ENCODE measurements around the gene RTN4R. TPM values are rescaled to one million over a fixed set of nuclear protein-coding genes. Genes with fewer than 3 reads are reported as not detected.
"Not testable (repeated sequence)": the region's sequence is repeated elsewhere in the genome, so short reads cannot be mapped to it uniquely, and the experiment has no call there.

The RTN4R gene
- total RNA-seq, 1 experiment from 2014 or later = 19.0 TPM

- Histone ChIP-seq H3K9ac (ENCODE audit: low read length) (no peak overlapping the region), H3K79me2 (ENCODE audit: insufficient read depth, low read length) (no peaks in the 10 kb centered on the region), H3K4me1 (ENCODE audit: control insufficient read depth in 1 of 2, insufficient read depth in 2 of 2, low read length in 2 of 2) (peaks cover 0 to 6% of the 10 kb centered on the region in 2 experiments; a peak in 2 of 4 replicates), H4K20me1 (ENCODE audit: insufficient read depth) (no peaks in the 10 kb centered on the region), H3K9me2 (ENCODE audit: insufficient read depth) (no peaks in the 10 kb centered on the region), H3K9me3 (ENCODE audit: control insufficient read depth in 1 of 2, insufficient read depth in 1 of 2, low read depth in 1 of 2, low read length in 2 of 2) (no peaks in the 10 kb centered on the region), H3K36me3 (ENCODE audit: control insufficient read depth in 1 of 2, insufficient read depth in 2 of 2, low read length in 2 of 2) (no peaks in the 10 kb centered on the region), H3K27me3 (ENCODE audit: insufficient read depth, low read length) (no peaks in the 10 kb centered on the region), H2AFZ (ENCODE audit: low read depth, low read length, poor library complexity, severe bottlenecking) (no peak overlapping the region), H3K4me3 (replicated peaks in 1 of 2; ENCODE audit: low read depth in 1 of 2, low read length in 2 of 2) (no peak overlapping the region), H3K4me2 (ENCODE audit: low read length) (no peak overlapping the region), H3K27ac (ENCODE audit: low read depth, low read length) (no peak overlapping the region)
- ATAC-seq (no peak), DNase-seq (ENCODE audit: low read depth, low spot score) (no peak)
- CTCF ChIA-PET = no interaction called here
- no TSS peak for BruUV-seq (replicated peaks)
- TF ChIP-seq SP1 (IDR thresholded peaks at IDR 0.05; ENCODE audit: low read depth) = no peak
- TF ChIP-seq POLR2AphosphoS5 (IDR thresholded peaks at IDR 0.05; ENCODE audit: low read depth, low read length) = no peak
- TF ChIP-seq, protein P1, sequence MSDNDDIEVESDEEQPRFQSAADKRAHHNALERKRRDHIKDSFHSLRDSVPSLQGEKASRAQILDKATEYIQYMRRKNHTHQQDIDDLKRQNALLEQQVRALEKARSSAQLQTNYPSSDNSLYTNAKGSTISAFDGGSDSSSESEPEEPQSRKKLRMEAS (IDR thresholded peaks at IDR 0.05) = no peak
- no peak for TF ChIP-seq EZH2phosphoT487 (IDR thresholded peaks at IDR 0.05; ENCODE audit: borderline replicate concordance)
- TF ChIP-seq, protein P2, sequence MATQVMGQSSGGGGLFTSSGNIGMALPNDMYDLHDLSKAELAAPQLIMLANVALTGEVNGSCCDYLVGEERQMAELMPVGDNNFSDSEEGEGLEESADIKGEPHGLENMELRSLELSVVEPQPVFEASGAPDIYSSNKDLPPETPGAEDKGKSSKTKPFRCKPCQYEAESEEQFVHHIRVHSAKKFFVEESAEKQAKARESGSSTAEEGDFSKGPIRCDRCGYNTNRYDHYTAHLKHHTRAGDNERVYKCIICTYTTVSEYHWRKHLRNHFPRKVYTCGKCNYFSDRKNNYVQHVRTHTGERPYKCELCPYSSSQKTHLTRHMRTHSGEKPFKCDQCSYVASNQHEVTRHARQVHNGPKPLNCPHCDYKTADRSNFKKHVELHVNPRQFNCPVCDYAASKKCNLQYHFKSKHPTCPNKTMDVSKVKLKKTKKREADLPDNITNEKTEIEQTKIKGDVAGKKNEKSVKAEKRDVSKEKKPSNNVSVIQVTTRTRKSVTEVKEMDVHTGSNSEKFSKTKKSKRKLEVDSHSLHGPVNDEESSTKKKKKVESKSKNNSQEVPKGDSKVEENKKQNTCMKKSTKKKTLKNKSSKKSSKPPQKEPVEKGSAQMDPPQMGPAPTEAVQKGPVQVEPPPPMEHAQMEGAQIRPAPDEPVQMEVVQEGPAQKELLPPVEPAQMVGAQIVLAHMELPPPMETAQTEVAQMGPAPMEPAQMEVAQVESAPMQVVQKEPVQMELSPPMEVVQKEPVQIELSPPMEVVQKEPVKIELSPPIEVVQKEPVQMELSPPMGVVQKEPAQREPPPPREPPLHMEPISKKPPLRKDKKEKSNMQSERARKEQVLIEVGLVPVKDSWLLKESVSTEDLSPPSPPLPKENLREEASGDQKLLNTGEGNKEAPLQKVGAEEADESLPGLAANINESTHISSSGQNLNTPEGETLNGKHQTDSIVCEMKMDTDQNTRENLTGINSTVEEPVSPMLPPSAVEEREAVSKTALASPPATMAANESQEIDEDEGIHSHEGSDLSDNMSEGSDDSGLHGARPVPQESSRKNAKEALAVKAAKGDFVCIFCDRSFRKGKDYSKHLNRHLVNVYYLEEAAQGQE (IDR thresholded peaks at IDR 0.05; ENCODE audit: low read depth) = no peak
- no peak for TF ChIP-seq ZNF274 (IDR thresholded peaks at IDR 0.05; ENCODE audit: low read depth, low read length)
- no peak for TF ChIP-seq JUND (IDR thresholded peaks at IDR 0.05)
- TF ChIP-seq TCF7L2 (IDR thresholded peaks at IDR 0.05; ENCODE audit: borderline replicate concordance, extremely low read depth, insufficient read depth, insufficient read length) = no peak
- no peak for TF ChIP-seq ZBTB33 (IDR thresholded peaks at IDR 0.05; ENCODE audit: extremely low read depth, insufficient replicate concordance, low read length)
- no peak for TF ChIP-seq YY1 (IDR thresholded peaks at IDR 0.05; ENCODE audit: extremely low read depth, insufficient replicate concordance, low read depth, low read length)
- no peak for TF ChIP-seq EGR1 (IDR thresholded peaks at IDR 0.05; ENCODE audit: low read depth)
- POLR2A ChIA-PET = no interaction called here
- intact Hi-C loops (cut with micrococcal nuclease) = no loop called here
- RAD21 ChIA-PET (ENCODE audit: low non-redundant PET in 1 of 2, low total read pairs in 2 of 2, uncharacterized antibody in 2 of 2, unreplicated experiment in 2 of 2) = no interaction called here
Observed at GRCh38 chr22:20275836-20276235, 7.7 kb upstream of the RTN4R start.

GRCh38 chr22:20275325-20275724, 7.2 kb upstream of the RTN4R start:
- ATAC-seq = not testable (repeated sequence)

More at GRCh38 chr22:20275325-20275724, 7.2 kb upstream of the RTN4R start:
- H2AFZ ChIP-seq (ENCODE audit: low read depth, low read length, poor library complexity, severe bottlenecking); POLR2A ChIA-PET; H3K27ac ChIP-seq (ENCODE audit: low read depth, low read length); H3K4me2 ChIP-seq (ENCODE audit: low read length); RAD21 ChIA-PET (ENCODE audit: low non-redundant PET in 1 of 2, low total read pairs in 2 of 2, uncharacterized antibody in 2 of 2, unreplicated experiment in 2 of 2); H3K9ac ChIP-seq (ENCODE audit: low read length); BruUV-seq (replicated peaks); H3K36me3 ChIP-seq (ENCODE audit: control insufficient read depth in 1 of 2, insufficient read depth in 2 of 2, low read length in 2 of 2); H3K9me3 ChIP-seq (ENCODE audit: control insufficient read depth in 1 of 2, insufficient read depth in 1 of 2, low read depth in 1 of 2, low read length in 2 of 2); DNase-seq (ENCODE audit: low read depth, low spot score); H3K4me3 ChIP-seq (replicated peaks in 1 of 2; ENCODE audit: low read depth in 1 of 2, low read length in 2 of 2); H3K79me2 ChIP-seq (ENCODE audit: insufficient read depth, low read length); intact Hi-C loops (cut with micrococcal nuclease); H3K9me2 ChIP-seq (ENCODE audit: insufficient read depth); H3K27me3 ChIP-seq (ENCODE audit: insufficient read depth, low read length); H3K4me1 ChIP-seq (ENCODE audit: control insufficient read depth in 1 of 2, insufficient read depth in 2 of 2, low read length in 2 of 2); H4K20me1 ChIP-seq (ENCODE audit: insufficient read depth); CTCF ChIA-PET: not testable (repeated sequence)

Measured in HCT116 (cell line).